Activated B cell treated with CpG ODN at 0.5 μM for 24 hours (primary cell): ENCODE data around the gene JAK1. TPM values are rescaled to one million over a fixed set of nuclear protein-coding genes. Genes with fewer than 3 reads are reported as not detected.
A peak's percentile ranks its signal among the peaks of the same experiment; 100 is the strongest.

ENCODE experiments used
- ATAC-seq: fragments of 200-7000 bp; cut with Tn5 transposase; one replicate; pipeline ENCODE4 v1.10.0; 2021; ENCODE audit warnings: low read depth, mild to moderate bottlenecking, moderate library complexity
- CTCF ChIA-PET: fragments of 350-600 bp; sonication (Branson Sonifier 250); formaldehyde crosslinking; loops from one replicate; lab custom pipeline; 2021; ENCODE audit warnings: antibody characterized with exemption; lab: Charles Lee
- POLR2A ChIA-PET: fragments of 350-600 bp; sonication (Branson Sonifier 250); formaldehyde crosslinking; loops from one replicate; lab custom pipeline; 2021; ENCODE audit warnings: antibody characterized with exemption; lab: Charles Lee
- DNase-seq: peaks from one replicate; pipeline ENCODE4 v3.0.0; 2022
- H3K27ac Mint-ChIP-seq: one replicate; pipeline ENCODE4 v1.8.0; 2020; ENCODE audit warnings: mixed read lengths
- H3K27me3 Mint-ChIP-seq: one replicate; pipeline ENCODE4 v1.8.0; 2021; ENCODE audit warnings: mixed read lengths
- H3K36me3 Mint-ChIP-seq: one replicate; pipeline ENCODE4 v1.8.0; 2021; ENCODE audit warnings: low read depth, mixed read lengths
- H3K4me1 Mint-ChIP-seq: one replicate; pipeline ENCODE4 v1.8.0; 2021; ENCODE audit warnings: mixed read lengths
- H3K4me3 Mint-ChIP-seq: one replicate; pipeline ENCODE4 v1.8.0; 2020; ENCODE audit warnings: mild to moderate bottlenecking, mixed read lengths
- H3K9me3 Mint-ChIP-seq: one replicate; pipeline ENCODE4 v1.8.0; 2020; ENCODE audit warnings: mixed read lengths
- CTCF ChIP-seq: fragments of 200-600 bp; IDR thresholded peaks from one replicate; pipeline ENCODE4 v1.8.0; 2022; ENCODE audit warnings: antibody characterized with exemption, mild to moderate bottlenecking
- intact Hi-C: fragments of 100-400 bp; cut with micrococcal nuclease; formaldehyde crosslinking; loops from one replicate; pipeline ENCODE4 v1.15.1; 2024
- total RNA-seq: library from RNA; stranded (reverse); gene quantifications from 2 replicates; pipeline ENCODE4 v1.2.3, GENCODE V29; 2022

JAK1 gene
- total RNA-seq, 1 donor from 2014 or later: 215 TPM

GRCh38 chr1:64903593-64903992 lies 62.8 kb downstream of the JAK1 start:
- intact Hi-C loops: no loop called here
- ATAC-seq (no peak), DNase-seq (no peak)
- CTCF ChIA-PET: interaction anchor here (0.9 kb wide), 1 partner anchor 13 kb away, joined by 3 read pairs; no protein-coding TSS in a partner anchor
- no peak for TF ChIP-seq CTCF
- POLR2A ChIA-PET: no interaction called here
- Mint-ChIP-seq H3K9me3 (no peaks in the 10 kb centered on the region), H3K27ac (peak overlapping the region; percentile 39), H3K27me3 (no peaks in the 10 kb centered on the region), H3K4me1 (peaks cover 95% of the 10 kb centered on the region), H3K36me3 (peaks cover 3% of the 10 kb centered on the region), H3K4me3 (no peak overlapping the region)

- DNase-seq (no peak), ATAC-seq (no peak)
- no peak for TF ChIP-seq CTCF
- Mint-ChIP-seq H3K4me1 (peaks cover 94% of the 10 kb centered on the region), H3K36me3 (peaks cover 3% of the 10 kb centered on the region), H3K9me3 (no peaks in the 10 kb centered on the region), H3K27ac (no peak overlapping the region), H3K4me3 (no peak overlapping the region), H3K27me3 (no peaks in the 10 kb centered on the region)
- CTCF ChIA-PET: no interaction called here
- intact Hi-C loops: no loop called here
- POLR2A ChIA-PET: no interaction called here
These were observed 64.7 kb downstream of the JAK1 start for GRCh38 chr1:64901663-64902062.

GRCh38 chr1:64900916-64901315 lies 65.4 kb downstream of the JAK1 start:
- ChIA-PET CTCF (no interaction called here), POLR2A (no interaction called here)
- no peaks in the 10 kb centered on the region for H3K27me3 Mint-ChIP-seq
- H3K9me3 Mint-ChIP-seq: no peaks in the 10 kb centered on the region
- no peak overlapping the region for H3K4me3 Mint-ChIP-seq
- no peak for DNase-seq
- peaks cover 94% of the 10 kb centered on the region for H3K4me1 Mint-ChIP-seq
- intact Hi-C loops: no loop called here
- no peak for ATAC-seq
- H3K36me3 Mint-ChIP-seq: peaks cover 3% of the 10 kb centered on the region
- TF ChIP-seq CTCF: no peak
- H3K27ac Mint-ChIP-seq: peak overlapping the region; percentile 33

GRCh38 chr1:64898107-64898861 lies 68.1 kb downstream of the JAK1 start:
- intact Hi-C loops: loop anchor here (1.0 to 5.0 kb wide), 4 partner anchors 8 to 65 kb away; no protein-coding TSS in a partner anchor
- Mint-ChIP-seq H3K27me3 (no peaks in the 10 kb centered on the region), H3K9me3 (no peaks in the 10 kb centered on the region), H3K4me1 (peaks cover 97% of the 10 kb centered on the region), H3K27ac (peak overlapping the region; percentile 48), H3K4me3 (peak overlapping the region; percentile 42), H3K36me3 (no peaks in the 10 kb centered on the region)
- no peak for TF ChIP-seq CTCF
- ATAC-seq (peak; percentile 69), DNase-seq (no peak)
- ChIA-PET CTCF (no interaction called here), POLR2A (interaction anchor here (1.3 to 1.6 kb wide), 2 partner anchors 64 to 68 kb away, joined by 4 to 5 read pairs; partner anchors contain the start of gene JAK1)

GRCh38 chr1:64896551-64896950 lies 69.8 kb downstream of the JAK1 start:
- Mint-ChIP-seq H3K4me3 (peak overlapping the region; percentile 25), H3K36me3 (no peaks in the 10 kb centered on the region)

More at GRCh38 chr1:64896551-64896950, 69.8 kb downstream of the JAK1 start:
- intact Hi-C loops: loop anchor here (5.0 kb wide), 1 partner anchor 36 kb away; no protein-coding TSS in a partner anchor
- POLR2A ChIA-PET: interaction anchor here (1.9 kb wide), 1 partner anchor 69 kb away, joined by 10 read pairs; the partner anchor contains the start of gene JAK1
- H3K4me1 Mint-ChIP-seq: peaks cover 97% of the 10 kb centered on the region
- peak overlapping the region; percentile 51 for H3K27ac Mint-ChIP-seq
- no peak for TF ChIP-seq CTCF
- CTCF ChIA-PET: no interaction called here
- no peak for DNase-seq
- H3K9me3 Mint-ChIP-seq: no peaks in the 10 kb centered on the region
- no peak for ATAC-seq
- no peaks in the 10 kb centered on the region for H3K27me3 Mint-ChIP-seq
